ENCODE data around the gene RNF111.
"Not testable (repeated sequence)": the region's sequence is repeated elsewhere in the genome, so short reads cannot be mapped to it uniquely, and the experiment has no call there.

Gene RNF111

GRCh38 chr15:59133929-59134427, 146.5 kb downstream of the RNF111 start:
- DNase-seq (ENCODE audit: low read depth in 2 of 2) = no peak

GRCh38 chr15:59137566-59137965, 150.1 kb downstream of the RNF111 start:
- DNase-seq (ENCODE audit: low read depth in 2 of 2) = no peak

- DNase-seq (ENCODE audit: low read depth in 2 of 2) = peak; percentile 11 to 24
Observed at GRCh38 chr15:59138243-59138642, 150.8 kb downstream of the RNF111 start.

GRCh38 chr15:59140422-59141226, 153.2 kb downstream of the RNF111 start:
- no peak for DNase-seq (ENCODE audit: low read depth in 2 of 2)

GRCh38 chr15:59143281-59143680, 155.8 kb downstream of the RNF111 start:
- DNase-seq (ENCODE audit: low read depth in 2 of 2) = no peak

- DNase-seq (ENCODE audit: low read depth in 2 of 2) = not testable (repeated sequence)
Observed at GRCh38 chr15:59144594-59144993, 157.1 kb downstream of the RNF111 start.

Data from stimulated activated CD8-positive, alpha-beta memory T cell treated with anti-CD3 and anti-CD28 coated beads, Interleukin-7, amount 100 ng/mL, for 1 hour (primary cell).